Lower leg skin (tissue), 4 donors: ENCODE data around the gene TMC8. TPM values are rescaled to one million over a fixed set of nuclear protein-coding genes. Genes with fewer than 3 reads are reported as not detected.

Source experiments
- DNase-seq, 2 donors: peaks; one replicate each; pipeline ENCODE4 v3.0.0-alpha.2; 2019; ENCODE audit warnings: low spot score in 2 of 2
- H3K4me3 ChIP-seq: fragments of 200-600 bp; sonication (generic); 2 replicates; pipeline ENCODE4 v1.5.1; 2017; ENCODE audit warnings: mild to moderate bottlenecking, low read depth; ENCODE audit not compliant: poor library complexity, severe bottlenecking
- POLR2A ChIP-seq, 2 donors: fragments of 450-650 bp; IDR thresholded peaks; one replicate each; pipeline ENCODE4 v1.6.1; 2016 to 2017; ENCODE audit warnings: antibody characterized with exemption in 2 of 2, mild to moderate bottlenecking in 1 of 2, moderate library complexity in 1 of 2
- WGBS, 2 donors: methylation state at CpG; one replicate each; pipeline ENCODE4 v1.1.5; 2018; 5-methylcytosine and 5-hydroxymethylcytosine counted together
- intact Hi-C: fragments of 100-400 bp; cut with DNase I; formaldehyde crosslinking; loops from one replicate; pipeline ENCODE4 v1.15.0; 2023; ENCODE audit warnings: low total_unique reads
- total RNA-seq, 4 donors: library from RNA; depleted of rRNA; stranded (reverse); fragments of >200 nt; gene quantifications; one replicate each; pipeline ENCODE4 v1.1.0, GENCODE V29; 2016
- TF ChIP-seq, protein P1 (sequence below), 3 donors: fragments of 450-650 bp; IDR thresholded peaks; one replicate each; pipeline ENCODE4 v1.5.1; 2016; ENCODE audit warnings: antibody characterized with exemption in 3 of 3, mild to moderate bottlenecking in 3 of 3, moderate library complexity in 2 of 3

The TMC8 gene
- total RNA-seq, 4 donors from 2014 or later, result 1.5 to 2.7 (median 1.7) TPM

DNA sequence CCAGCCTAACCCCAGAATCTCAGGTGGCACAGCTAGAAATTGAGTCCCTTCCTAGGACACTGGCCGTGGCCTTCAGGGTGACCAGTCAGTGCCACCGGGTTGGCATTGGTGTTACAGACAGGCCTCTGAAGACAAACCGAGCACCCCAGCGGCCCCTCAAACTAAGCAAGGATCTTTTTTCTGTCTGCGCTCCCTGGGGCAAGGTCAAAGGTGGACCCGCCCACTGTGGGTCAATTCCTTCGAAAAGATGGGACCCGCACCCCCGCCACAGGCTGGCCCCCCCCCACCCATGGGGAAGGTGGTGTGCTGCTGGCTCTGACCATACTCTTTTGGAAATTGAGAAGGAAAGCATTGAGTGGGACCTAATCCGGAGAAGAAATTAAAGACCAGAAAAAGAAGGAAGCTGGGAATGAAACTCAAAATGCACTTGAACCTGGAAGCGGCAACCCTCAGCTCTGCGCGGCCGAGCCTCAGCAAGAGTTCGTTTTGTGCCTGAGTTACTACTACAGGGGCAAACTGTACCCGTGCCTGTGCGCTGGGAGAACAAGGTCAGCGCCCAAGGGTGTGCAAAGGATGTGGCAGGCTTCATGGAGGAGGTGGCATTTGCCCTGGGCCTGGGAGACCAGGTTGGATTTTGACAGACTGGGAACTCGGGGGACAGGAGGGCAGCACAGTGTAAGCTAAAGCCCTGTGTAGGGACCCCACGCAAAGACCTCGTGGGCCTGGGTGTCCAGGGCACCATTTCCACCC is 22.4 kb upstream of the TMC8 start:
- 89 to 92% methylated on average over 21 of the region's 21 CpGs for WGBS, 2 donors
- no peak overlapping the region for H3K4me3 ChIP-seq
- intact Hi-C loops, result no loop called here
- no peak for DNase-seq
- no peak for TF ChIP-seq POLR2A (IDR thresholded peaks at IDR 0.05)
- TF ChIP-seq, protein P1, sequence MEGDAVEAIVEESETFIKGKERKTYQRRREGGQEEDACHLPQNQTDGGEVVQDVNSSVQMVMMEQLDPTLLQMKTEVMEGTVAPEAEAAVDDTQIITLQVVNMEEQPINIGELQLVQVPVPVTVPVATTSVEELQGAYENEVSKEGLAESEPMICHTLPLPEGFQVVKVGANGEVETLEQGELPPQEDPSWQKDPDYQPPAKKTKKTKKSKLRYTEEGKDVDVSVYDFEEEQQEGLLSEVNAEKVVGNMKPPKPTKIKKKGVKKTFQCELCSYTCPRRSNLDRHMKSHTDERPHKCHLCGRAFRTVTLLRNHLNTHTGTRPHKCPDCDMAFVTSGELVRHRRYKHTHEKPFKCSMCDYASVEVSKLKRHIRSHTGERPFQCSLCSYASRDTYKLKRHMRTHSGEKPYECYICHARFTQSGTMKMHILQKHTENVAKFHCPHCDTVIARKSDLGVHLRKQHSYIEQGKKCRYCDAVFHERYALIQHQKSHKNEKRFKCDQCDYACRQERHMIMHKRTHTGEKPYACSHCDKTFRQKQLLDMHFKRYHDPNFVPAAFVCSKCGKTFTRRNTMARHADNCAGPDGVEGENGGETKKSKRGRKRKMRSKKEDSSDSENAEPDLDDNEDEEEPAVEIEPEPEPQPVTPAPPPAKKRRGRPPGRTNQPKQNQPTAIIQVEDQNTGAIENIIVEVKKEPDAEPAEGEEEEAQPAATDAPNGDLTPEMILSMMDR (IDR thresholded peaks at IDR 0.05), result no peak

DNA sequence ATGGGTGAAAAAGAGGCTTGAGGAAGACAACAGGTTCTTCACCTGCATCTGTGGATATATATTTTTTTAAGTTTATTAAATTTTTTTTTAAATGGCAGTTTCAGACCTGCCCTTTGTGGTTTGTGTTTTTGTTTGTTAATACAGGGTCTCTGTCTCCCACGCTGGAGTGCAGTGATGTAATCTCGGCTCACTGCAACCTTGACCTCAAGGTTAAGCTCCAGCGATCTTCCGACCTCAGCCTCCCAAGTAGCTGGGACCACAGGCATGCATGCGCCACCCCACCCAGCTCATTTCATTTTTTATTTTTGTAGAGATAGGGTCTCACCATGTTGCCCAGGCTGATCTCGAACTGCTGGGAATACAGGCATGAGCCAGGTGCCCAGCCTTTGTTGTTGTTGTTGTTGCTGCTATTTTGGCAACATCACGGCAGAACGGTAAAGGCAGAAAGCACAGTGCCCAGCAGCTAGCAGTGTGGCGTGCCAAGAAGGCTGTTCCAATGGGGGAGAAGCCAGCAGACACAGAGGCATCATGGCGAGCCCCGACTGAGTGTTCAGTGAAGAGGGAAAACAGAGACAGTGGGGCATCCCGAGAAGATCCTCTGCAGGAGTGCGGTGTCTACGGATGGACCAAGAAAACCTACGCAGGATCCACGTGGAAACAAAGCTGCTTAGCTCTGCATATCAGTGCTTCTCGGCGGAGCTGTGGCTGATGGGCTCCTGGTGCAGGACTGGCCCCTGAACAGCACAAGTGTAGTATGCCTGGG is 21.7 kb upstream of the TMC8 start:
- DNase-seq, result no peak
- 75 to 84% methylated on average over 18 of the region's 18 CpGs for WGBS, 2 donors
- TF ChIP-seq, protein P1 (IDR thresholded peaks at IDR 0.05), result no peak
- no peak for TF ChIP-seq POLR2A (IDR thresholded peaks at IDR 0.05)
- no peak overlapping the region for H3K4me3 ChIP-seq
- intact Hi-C loops, result no loop called here

DNA sequence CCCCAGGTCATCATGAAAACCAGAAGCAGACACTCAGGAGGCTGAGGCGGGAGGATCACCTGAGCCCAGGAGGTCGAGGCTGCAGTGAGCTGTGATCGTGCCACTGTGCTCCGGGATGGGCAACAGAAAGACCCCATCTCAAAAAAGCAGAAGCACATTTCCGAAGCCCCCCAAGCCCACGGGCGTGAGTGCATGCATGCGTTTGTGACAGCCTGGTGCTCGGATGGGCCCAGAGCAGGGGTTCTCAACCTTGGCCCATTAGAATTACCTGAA is 21.1 kb upstream of the TMC8 start:
- WGBS, 2 donors, result 76 to 96% methylated on average over 9 of the region's 9 CpGs
- no peak for TF ChIP-seq POLR2A (IDR thresholded peaks at IDR 0.05)
- TF ChIP-seq, protein P1 (IDR thresholded peaks at IDR 0.05), result no peak
- intact Hi-C loops, result no loop called here
- no peak overlapping the region for H3K4me3 ChIP-seq
- no peak for DNase-seq

DNA sequence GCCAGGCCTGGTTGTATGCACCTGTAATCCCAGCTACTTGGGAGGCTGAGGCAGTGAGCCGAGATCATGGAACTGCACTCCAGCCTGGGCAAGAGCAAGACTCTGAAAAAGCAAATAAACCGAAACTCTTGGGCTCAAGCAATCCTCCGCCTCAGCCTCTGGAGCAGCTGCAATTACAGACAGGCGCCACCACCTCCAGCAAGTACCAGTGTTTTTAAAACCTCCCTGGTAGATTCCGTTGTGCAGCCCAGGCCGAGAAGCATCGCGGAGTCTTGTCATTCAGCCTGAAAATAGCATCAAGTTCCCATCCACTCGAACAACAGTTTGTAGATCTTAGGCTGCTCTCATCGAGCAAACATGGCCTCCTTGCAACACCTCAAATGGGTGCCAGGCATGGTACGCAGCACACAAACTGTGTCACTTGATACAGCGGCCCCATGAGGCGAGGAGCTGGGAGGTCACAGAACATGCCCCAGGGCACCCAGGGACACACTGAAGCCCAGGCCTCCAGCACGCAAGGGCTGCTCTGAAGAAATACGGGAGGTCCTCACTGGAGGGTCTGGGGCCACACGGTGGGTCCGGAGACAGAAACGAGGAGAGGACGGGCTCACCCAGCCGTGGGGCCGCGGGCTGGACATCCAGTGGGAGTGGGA is 20.1 kb upstream of the TMC8 start:
- no peak overlapping the region for H3K4me3 ChIP-seq
- intact Hi-C loops, result loop anchor here (5.0 kb wide), 1 partner anchor 142 kb away; no protein-coding TSS in a partner anchor
- no peak for TF ChIP-seq POLR2A (IDR thresholded peaks at IDR 0.05)
- TF ChIP-seq, protein P1 (IDR thresholded peaks at IDR 0.05), result no peak
- 85 to 86% methylated on average over 22 of the region's 22 CpGs for WGBS, 2 donors
- DNase-seq, result no peak

DNA sequence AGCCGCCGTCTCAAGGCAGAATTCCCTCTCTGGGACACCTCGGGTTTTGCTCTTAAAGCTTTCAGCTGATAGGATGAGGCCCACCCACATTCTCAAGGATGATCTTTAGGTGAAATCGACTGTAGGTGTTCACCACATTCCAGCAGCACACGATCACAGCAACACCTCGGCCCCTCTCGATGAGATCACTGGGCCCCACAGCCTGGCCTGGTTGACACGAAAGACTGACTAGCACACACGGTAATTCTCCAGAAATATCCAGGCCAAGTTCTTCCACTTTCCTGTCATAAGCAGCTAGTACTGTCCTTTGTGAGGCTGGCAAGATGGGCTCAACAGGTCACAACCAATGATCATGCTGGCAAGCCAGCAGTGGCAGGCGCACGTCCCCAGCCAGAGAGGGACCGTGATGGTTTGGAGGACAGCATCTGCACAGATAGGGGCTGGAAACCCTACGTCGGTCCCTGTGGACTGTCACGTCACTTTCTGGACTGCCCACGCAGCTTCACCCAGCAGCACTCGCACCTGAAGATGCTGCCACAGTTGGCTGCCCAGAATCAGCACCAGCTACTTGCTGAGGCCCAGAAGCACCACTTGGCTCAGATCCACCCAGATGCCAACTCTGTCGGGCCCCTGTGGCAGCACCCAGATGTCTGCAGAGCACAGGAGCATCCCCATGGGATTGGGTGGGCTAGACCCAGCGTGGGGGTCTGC is 19.4 kb upstream of the TMC8 start:
- no peak for DNase-seq
- WGBS, 2 donors, result 80% methylated on average over 18 of the region's 19 CpGs
- intact Hi-C loops, result loop anchor here (5.0 kb wide), 1 partner anchor 141 kb away; no protein-coding TSS in a partner anchor
- H3K4me3 ChIP-seq, result no peak overlapping the region
- no peak for TF ChIP-seq POLR2A (IDR thresholded peaks at IDR 0.05)
- TF ChIP-seq, protein P1 (IDR thresholded peaks at IDR 0.05), result no peak
